SK-N-SH (cell line): ENCODE measurements around the gene GNA14. TPM values are rescaled to one million over a fixed set of nuclear protein-coding genes. Genes with fewer than 3 reads are reported as not detected.

Experiments used
- CTCF ChIA-PET: fragments of 300-600, 350-600 bp; formaldehyde crosslinking; extraction: SDS; loops from one replicate; lab custom pipeline; 2021; lab: Yijun Ruan, JAX
- POLR2A ChIA-PET: fragments of 350-600 bp; sonication (Branson Sonifier 250); formaldehyde crosslinking; extraction: SDS; loops from one replicate; lab custom pipeline; 2020; ENCODE audit warnings: antibody characterized with exemption, inconsistent platforms; lab: Yijun Ruan, JAX
- DNase-seq: peaks from one replicate; pipeline ENCODE4 v3.0.0; 2012
- H2AFZ ChIP-seq: fragments of 200-600 bp; sonication (generic); 2 replicates; pipeline ENCODE4 v1.8.1; 2016; ENCODE audit warnings: antibody characterized with exemption, mild to moderate bottlenecking, low read depth
- H3F3A ChIP-seq: fragments of 200-600 bp; sonication (generic); replicated peaks from 2 replicates; pipeline ENCODE3; 2016; ENCODE audit warnings: antibody characterized with exemption, mild to moderate bottlenecking; ENCODE audit not compliant: insufficient read depth
- H3K27ac ChIP-seq, 2 experiments: fragments of 200-500 bp in 1 of 2; fragments of 200-600 bp in 1 of 2; sonication (Bioruptor generic) in 1 of 2; sonication (generic), shearing (Covaris generic) in 1 of 2; 2 replicates each; pipeline versions ENCODE4 v1.5.1 to v1.6.1; 2014 to 2016; ENCODE audit warnings: low read depth in 2 of 2, inconsistent platforms in 1 of 2, low read length in 1 of 2, mild to moderate bottlenecking in 1 of 2, mixed read lengths in 1 of 2
- H3K27me3 ChIP-seq: fragments of 200-600 bp; sonication (generic), shearing (Covaris generic); 2 replicates; pipeline ENCODE4 v1.6.1; 2016; ENCODE audit warnings: mixed run types; ENCODE audit not compliant: insufficient read depth
- H3K36me3 ChIP-seq, 2 experiments: fragments of 200-500 bp in 1 of 2; fragments of 200-600 bp in 1 of 2; sonication (Bioruptor generic) in 1 of 2; sonication (generic) in 1 of 2; replicated peaks in 1 of 2; 2 replicates each; pipeline versions ENCODE3 to v1.5.1; 2014 to 2016; ENCODE audit warnings: low read length in 1 of 2, mild to moderate bottlenecking in 1 of 2; ENCODE audit not compliant: insufficient read depth in 2 of 2, control insufficient read depth in 1 of 2
- H3K4me1 ChIP-seq, 2 experiments: fragments of 200-500 bp in 1 of 2; fragments of 200-600 bp in 1 of 2; sonication (Bioruptor generic) in 1 of 2; sonication (generic), shearing (Covaris generic) in 1 of 2; 2 replicates each; pipeline versions ENCODE4 v1.5.1 to v1.6.1; 2014 to 2016; ENCODE audit warnings: low read depth in 1 of 2, low read length in 1 of 2, mixed run types in 1 of 2; ENCODE audit not compliant: insufficient read depth in 2 of 2, control insufficient read depth in 1 of 2
- H3K4me2 ChIP-seq: fragments of 200-600 bp; sonication (generic), shearing (Covaris generic); 2 replicates; pipeline ENCODE4 v1.6.1; 2017; ENCODE audit warnings: mixed run types
- H3K4me3 ChIP-seq, 2 experiments: fragments of 200-500 bp in 1 of 2; fragments of 200-600 bp in 1 of 2; sonication (Bioruptor generic) in 1 of 2; sonication (generic), shearing (Covaris generic) in 1 of 2; 2 replicates each; pipeline versions ENCODE4 v1.5.1 to v1.8.1; 2014 to 2016; ENCODE audit warnings: low read depth in 2 of 2, inconsistent platforms in 1 of 2, low read length in 1 of 2, mild to moderate bottlenecking in 1 of 2, mixed read lengths in 1 of 2, moderate library complexity in 1 of 2
- H3K79me2 ChIP-seq: fragments of 200-600 bp; sonication (generic); 2 replicates; pipeline ENCODE4 v1.8.1; 2017; ENCODE audit warnings: mild to moderate bottlenecking; ENCODE audit not compliant: insufficient read depth
- H3K9ac ChIP-seq: fragments of 200-600 bp; sonication (generic); 2 replicates; pipeline ENCODE4 v1.6.1; 2017; ENCODE audit warnings: mixed run types
- H3K9me2 ChIP-seq: fragments of 200-600 bp; sonication (generic); 2 replicates; pipeline ENCODE4 v1.6.1; 2017; ENCODE audit warnings: mixed run types
- H3K9me3 ChIP-seq: fragments of 200-600 bp; sonication (generic); 2 replicates; pipeline ENCODE4 v1.6.1; 2017; ENCODE audit warnings: mixed run types, mild to moderate bottlenecking, moderate library complexity
- H4K20me1 ChIP-seq: fragments of 200-600 bp; sonication (generic); 2 replicates; pipeline ENCODE4 v1.6.1; 2017; ENCODE audit warnings: mild to moderate bottlenecking, mixed run types; ENCODE audit not compliant: insufficient read depth
- ELF1 ChIP-seq: IDR thresholded peaks from 2 replicates; pipeline ENCODE4 v1.4.0; 2012
- EP300 ChIP-seq, 2 experiments: IDR thresholded peaks; 2 replicates each; pipeline versions ENCODE4 v1.4.0 to v1.6.1; 2012; ENCODE audit warnings: borderline replicate concordance in 1 of 2, low read depth in 1 of 2, low read length in 1 of 2
- FOXJ3 ChIP-seq: sonication (generic); formaldehyde crosslinking; IDR thresholded peaks from 2 replicates; pipeline ENCODE4 v1.5.1; 2020; ENCODE audit warnings: mild to moderate bottlenecking, missing genetic modification reagents
- FOXM1 ChIP-seq: IDR thresholded peaks from 2 replicates; pipeline ENCODE4 v1.4.0; 2012; ENCODE audit warnings: low read depth, mild to moderate bottlenecking
- GABPA ChIP-seq: IDR thresholded peaks from 2 replicates; pipeline ENCODE4 v1.4.0; 2012; ENCODE audit warnings: low read depth, mild to moderate bottlenecking
- GATA2 ChIP-seq: sonication (generic); formaldehyde crosslinking; IDR thresholded peaks from 2 replicates; pipeline ENCODE4 v1.5.0; 2020; ENCODE audit warnings: mild to moderate bottlenecking, missing genetic modification reagents
- IRF3 ChIP-seq: fragments of 150-350 bp; IDR thresholded peaks from 2 replicates; pipeline ENCODE4 v1.6.1; 2016; ENCODE audit warnings: mild to moderate bottlenecking, low read depth, low read length
- JUND ChIP-seq: IDR thresholded peaks from 2 replicates; pipeline ENCODE4 v1.4.0; 2012
- MEF2A ChIP-seq: IDR thresholded peaks from 2 replicates; pipeline ENCODE4 v1.4.0; 2012; ENCODE audit warnings: low read depth, borderline replicate concordance
- MXI1 ChIP-seq: IDR thresholded peaks from 2 replicates; pipeline ENCODE4 v1.6.1; 2012; ENCODE audit warnings: mild to moderate bottlenecking, low read depth, low read length, improper control_type of control experiment
- NRF1 ChIP-seq: IDR thresholded peaks from 2 replicates; pipeline ENCODE4 v1.6.1; 2012; ENCODE audit warnings: low read depth, mild to moderate bottlenecking, low read length
- PBX3 ChIP-seq: IDR thresholded peaks from 2 replicates; pipeline ENCODE4; 2012
- POLR2AphosphoS5 ChIP-seq: IDR thresholded peaks from 2 replicates; pipeline ENCODE4 v1.6.1; 2012; ENCODE audit warnings: low read depth, low read length
- RAD21 ChIP-seq: IDR thresholded peaks from 2 replicates; pipeline ENCODE4 v1.6.1; 2012; ENCODE audit warnings: mild to moderate bottlenecking, low read length
- RCOR1 ChIP-seq: fragments of 150-350 bp; IDR thresholded peaks from 2 replicates; pipeline ENCODE4 v1.6.1; 2017; ENCODE audit warnings: antibody characterized with exemption, low read length
- RFX5 ChIP-seq: IDR thresholded peaks from 2 replicates; pipeline ENCODE4 v1.6.1; 2012; ENCODE audit warnings: mild to moderate bottlenecking, improper control_type of control experiment, low read length
- RXRA ChIP-seq: IDR thresholded peaks from 2 replicates; pipeline ENCODE4 v1.4.0; 2012; ENCODE audit warnings: low read depth, mild to moderate bottlenecking, borderline replicate concordance
- SIN3A ChIP-seq: IDR thresholded peaks from 2 replicates; pipeline ENCODE4 v1.6.1; 2012; ENCODE audit warnings: low read depth, mild to moderate bottlenecking, low read length, moderate library complexity, borderline replicate concordance
- YY1 ChIP-seq: IDR thresholded peaks from 2 replicates; pipeline ENCODE4 v1.4.0; 2012; ENCODE audit warnings: low read depth, mild to moderate bottlenecking
- ZBTB33 ChIP-seq: IDR thresholded peaks from 2 replicates; pipeline ENCODE4 v1.4.0; 2012; ENCODE audit warnings: low read depth, borderline replicate concordance
- WGBS: methylation state at CpG from one replicate; pipeline ENCODE4 v1.1.6; 2017; ENCODE audit warnings: low lambda C conversion rate; 5-methylcytosine and 5-hydroxymethylcytosine counted together
- polyA plus RNA-seq, 3 experiments: library from polyadenylated mRNA; depleted of rRNA; stranded (reverse); fragments of >200 nt; gene quantifications; 2 replicates each; pipeline ENCODE4 v1.2.3, GENCODE V29; 2012
- TF ChIP-seq, protein P1 (sequence below): IDR thresholded peaks from 2 replicates; pipeline ENCODE4 v1.4.0; 2012; ENCODE audit warnings: low read depth
- TF ChIP-seq, protein P2 (sequence below): IDR thresholded peaks from 2 replicates; pipeline ENCODE4 v1.4.0; 2012; ENCODE audit warnings: low read depth, borderline replicate concordance

The GNA14 gene
- polyA plus RNA-seq, 1 of the 3 experiments (the other 2 are of a cell fraction) = 0.15 TPM

DNA sequence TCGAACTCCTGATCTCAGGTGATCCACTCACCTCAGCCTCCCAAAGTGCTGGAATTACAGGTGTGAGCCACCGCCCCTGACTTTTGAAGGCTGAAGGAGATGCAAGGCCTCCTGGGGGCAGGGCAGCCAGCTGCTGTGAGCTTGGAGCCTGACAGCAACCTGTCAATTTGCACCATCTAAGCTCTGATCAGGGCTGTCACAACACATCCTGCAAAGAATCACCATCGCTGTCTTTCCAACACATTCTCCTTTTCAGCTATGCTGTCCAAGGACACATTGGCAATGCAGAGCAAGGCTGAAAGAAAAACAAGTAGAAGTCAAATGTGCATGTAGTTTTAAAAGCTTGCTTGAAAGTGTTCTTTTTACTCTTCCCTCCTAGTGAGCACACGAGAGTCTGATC is 54.6 kb downstream of the GNA14 start:
- Histone ChIP-seq H3F3A (peaks cover 5% of the 10 kb centered on the region), H3K27ac (no peak overlapping the region), H3K9me3 (no peaks in the 10 kb centered on the region), H3K4me2 (no peak overlapping the region), H3K4me1 (peaks cover 25 to 27% of the 10 kb centered on the region in 2 experiments; a peak in 3 of 4 replicates), H3K9ac (no peak overlapping the region), H2AFZ (no peak overlapping the region), H3K36me3 (no peaks in the 10 kb centered on the region), H3K4me3 (no peak overlapping the region), H4K20me1 (no peaks in the 10 kb centered on the region), H3K79me2 (no peaks in the 10 kb centered on the region), H3K9me2 (no peaks in the 10 kb centered on the region), H3K27me3 (no peaks in the 10 kb centered on the region)
- DNase-seq = no peak
- POLR2A ChIA-PET = no interaction called here
- WGBS = 93% methylated on average over 2 of the region's 4 CpGs
- TF ChIP-seq ZBTB33 (no peak), FOXJ3 (no peak), JUND (no peak), MXI1 (no peak), FOXM1 (no peak), EP300 (IDR thresholded peaks at IDR 0.05; ENCODE audit: borderline replicate concordance in 1 of 2, low read depth in 1 of 2, low read length in 1 of 2) (no peak)
- TF ChIP-seq, protein P1, sequence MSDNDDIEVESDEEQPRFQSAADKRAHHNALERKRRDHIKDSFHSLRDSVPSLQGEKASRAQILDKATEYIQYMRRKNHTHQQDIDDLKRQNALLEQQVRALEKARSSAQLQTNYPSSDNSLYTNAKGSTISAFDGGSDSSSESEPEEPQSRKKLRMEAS = no peak
- CTCF ChIA-PET = interaction anchor here (1.8 kb wide), 1 partner anchor 136 kb away, joined by 4 read pairs; no protein-coding TSS in a partner anchor

GRCh38 chr9:77592476-77592875 is 55.6 kb downstream of the GNA14 start:
- H3K9ac ChIP-seq = no peak overlapping the region
- peaks cover 6% of the 10 kb centered on the region for H3F3A ChIP-seq
- no peaks in the 10 kb centered on the region for H3K79me2 ChIP-seq
- no peaks in the 10 kb centered on the region for H4K20me1 ChIP-seq
- H2AFZ ChIP-seq = no peak overlapping the region
- no peaks in the 10 kb centered on the region for H3K27me3 ChIP-seq
- ChIA-PET POLR2A (no interaction called here), CTCF (interaction anchor here (1.2 to 1.8 kb wide), 2 partner anchors 135 to 159 kb away, joined by 3 to 4 read pairs; no protein-coding TSS in a partner anchor)
- H3K27ac ChIP-seq = no peak overlapping the region
- 63% methylated on average over 2 of the region's 2 CpGs for WGBS
- peaks cover 22 to 29% of the 10 kb centered on the region in 2 experiments; a peak in 3 of 4 replicates for H3K4me1 ChIP-seq
- H3K36me3 ChIP-seq = no peaks in the 10 kb centered on the region
- H3K9me2 ChIP-seq = no peaks in the 10 kb centered on the region
- no peaks in the 10 kb centered on the region for H3K9me3 ChIP-seq
- no peak overlapping the region for H3K4me3 ChIP-seq
- no peak for DNase-seq
- TF ChIP-seq RXRA = no peak
- TF ChIP-seq MEF2A = no peak
- no peak for TF ChIP-seq GABPA
- TF ChIP-seq RAD21 = no peak
- TF ChIP-seq, protein P2, sequence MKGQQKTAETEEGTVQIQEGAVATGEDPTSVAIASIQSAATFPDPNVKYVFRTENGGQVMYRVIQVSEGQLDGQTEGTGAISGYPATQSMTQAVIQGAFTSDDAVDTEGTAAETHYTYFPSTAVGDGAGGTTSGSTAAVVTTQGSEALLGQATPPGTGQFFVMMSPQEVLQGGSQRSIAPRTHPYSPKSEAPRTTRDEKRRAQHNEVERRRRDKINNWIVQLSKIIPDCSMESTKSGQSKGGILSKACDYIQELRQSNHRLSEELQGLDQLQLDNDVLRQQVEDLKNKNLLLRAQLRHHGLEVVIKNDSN = no peak
- TF ChIP-seq ELF1 = no peak
- TF ChIP-seq PBX3 = no peak
- TF ChIP-seq POLR2AphosphoS5 = no peak
- TF ChIP-seq JUND = no peak
- no peak for TF ChIP-seq RCOR1
- TF ChIP-seq MXI1 = no peak
- no peak for TF ChIP-seq EP300 (IDR thresholded peaks at IDR 0.05; ENCODE audit: borderline replicate concordance in 1 of 2, low read depth in 1 of 2, low read length in 1 of 2)
- TF ChIP-seq FOXJ3 = no peak
- TF ChIP-seq RFX5 = no peak
- no peak for TF ChIP-seq IRF3
- no peak for TF ChIP-seq FOXM1
- TF ChIP-seq NRF1 = no peak
- no peak for TF ChIP-seq GATA2
- no peak for TF ChIP-seq SIN3A
- TF ChIP-seq YY1 = no peak
- H3K4me2 ChIP-seq = no peak overlapping the region
